Renal cortical epithelial cell (primary cell): Measurements from ENCODE around the gene FAM20A. TPM values are rescaled to one million over a fixed set of nuclear protein-coding genes. Genes with fewer than 3 reads are reported as not detected.

Source experiments
- DNase-seq: peaks from one replicate; pipeline ENCODE4 v3.0.0-alpha.2; 2011; ENCODE audit warnings: low read depth
- total RNA-seq: library from RNA; depleted of rRNA; stranded (reverse); fragments of >200 nt; gene quantifications from 2 replicates; pipeline ENCODE4 v1.2.3, GENCODE V29; 2014

The FAM20A gene
- total RNA-seq, 1 donor from 2014 or later, result 12.9 TPM

DNA sequence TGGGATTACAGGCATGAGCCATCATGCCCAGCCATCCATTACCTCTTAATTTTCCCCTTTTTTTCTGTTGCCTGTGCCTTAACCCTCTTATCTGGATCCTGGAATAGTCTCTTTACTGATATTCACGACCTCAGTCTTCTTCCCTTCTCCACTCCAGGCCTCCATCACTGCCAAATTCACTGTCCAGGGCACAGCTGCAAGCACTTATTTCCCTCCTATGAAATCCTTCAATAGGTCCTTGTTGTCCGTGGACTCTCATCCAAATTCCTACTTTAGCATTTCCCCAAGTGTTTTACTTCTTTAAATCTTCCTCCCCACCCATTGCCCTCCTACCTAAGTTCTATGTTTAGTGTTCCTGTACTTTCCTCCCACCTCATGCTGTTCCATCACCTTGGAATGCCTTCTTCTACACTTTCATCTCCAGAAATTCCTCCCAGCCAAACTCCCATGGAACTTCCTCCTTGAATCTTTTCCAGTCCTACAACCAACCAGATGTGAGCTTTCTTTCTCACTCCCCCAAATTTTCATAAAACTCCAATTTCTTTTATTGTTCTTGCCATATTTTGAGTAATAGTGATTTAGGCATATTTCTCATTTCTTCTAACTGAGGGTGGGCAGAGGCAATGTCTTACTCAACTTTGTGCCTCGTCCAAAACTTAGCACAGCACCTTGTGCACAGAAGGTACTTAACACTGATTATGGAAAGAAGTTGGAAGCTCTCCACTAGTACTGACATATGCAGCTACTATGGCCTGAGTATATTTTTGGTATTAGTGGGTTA, 35.3 kb downstream of the FAM20A start:
- no peak for DNase-seq

DNA sequence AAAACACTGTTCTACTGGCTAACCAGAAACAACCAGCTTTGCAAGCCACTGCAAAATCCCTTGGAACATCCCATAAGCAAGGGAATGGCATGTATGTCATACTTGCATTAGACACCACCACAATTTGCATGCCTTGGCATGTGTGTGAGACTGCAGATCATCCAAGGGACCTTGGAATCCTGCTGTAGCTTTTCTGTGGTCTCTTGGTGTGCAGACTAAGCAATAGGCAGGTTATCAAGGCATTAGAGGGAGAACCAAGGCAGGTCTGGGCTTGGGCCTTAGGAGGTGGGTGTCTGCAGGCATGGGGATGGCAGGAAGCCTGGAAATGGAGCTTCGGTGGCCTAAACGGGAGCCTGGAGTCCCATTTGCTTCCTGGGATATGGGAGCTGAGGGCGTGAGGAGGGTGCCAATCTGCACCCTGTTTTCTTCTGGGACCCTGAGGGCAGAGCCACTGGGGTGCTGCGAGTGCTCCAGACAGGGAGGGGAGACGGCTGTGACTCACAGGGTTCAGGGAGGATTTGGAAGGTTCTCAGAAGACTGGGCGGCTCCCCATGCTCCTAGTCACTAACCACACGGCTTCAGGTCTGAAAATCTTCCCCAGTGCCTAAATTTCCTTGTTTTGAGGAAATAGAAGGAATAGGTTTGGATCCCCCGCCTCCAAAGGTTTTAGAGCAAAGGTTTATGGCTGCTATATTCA, 36.6 kb downstream of the FAM20A start:
- no peak for DNase-seq

GRCh38 chr17:68562736-68563135, 38.4 kb downstream of the FAM20A start:
- no peak for DNase-seq

DNA sequence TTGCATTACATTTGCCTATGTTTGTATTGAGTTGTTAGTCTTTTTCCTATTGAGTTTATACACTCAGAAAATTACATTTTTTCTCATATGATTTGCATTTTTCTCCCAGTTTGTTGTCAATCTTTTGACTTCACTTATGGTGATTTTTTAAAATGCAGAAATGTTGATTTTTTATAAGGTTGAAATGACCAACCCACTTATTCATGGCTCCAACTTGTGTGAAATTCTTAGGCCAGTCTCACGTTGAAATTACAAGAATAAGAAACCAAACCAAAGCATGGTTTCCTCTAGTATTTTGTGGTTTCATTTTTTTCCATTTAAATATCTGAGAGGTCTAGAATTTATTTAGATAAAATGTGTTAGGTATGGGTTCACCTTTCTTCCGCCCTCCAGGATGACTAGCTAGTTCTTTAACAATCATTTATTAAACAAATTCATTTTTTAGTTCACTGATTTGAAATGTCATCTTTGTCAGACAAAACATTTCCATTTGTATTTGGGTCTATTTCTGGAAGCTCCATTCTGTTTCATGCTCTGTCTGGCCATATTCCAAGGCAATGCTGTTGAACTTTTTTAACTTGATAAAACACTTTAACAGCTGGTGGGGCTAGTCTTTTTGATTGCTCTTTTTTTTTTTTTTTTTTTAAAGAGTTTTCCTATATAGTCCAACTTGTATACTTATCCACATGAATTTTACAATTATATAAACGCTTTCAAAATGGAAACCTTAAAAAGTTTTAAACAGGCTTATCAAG, 40.0 kb downstream of the FAM20A start:
- DNase-seq, result no peak

- DNase-seq, result no peak
Observed at GRCh38 chr17:68559316-68559715, 41.9 kb downstream of the FAM20A start.

- no peak for DNase-seq
Observed at GRCh38 chr17:68556551-68556950, 44.6 kb downstream of the FAM20A start.

GRCh38 chr17:68544111-68544915, 56.9 kb downstream of the FAM20A start:
- DNase-seq, result no peak

DNA sequence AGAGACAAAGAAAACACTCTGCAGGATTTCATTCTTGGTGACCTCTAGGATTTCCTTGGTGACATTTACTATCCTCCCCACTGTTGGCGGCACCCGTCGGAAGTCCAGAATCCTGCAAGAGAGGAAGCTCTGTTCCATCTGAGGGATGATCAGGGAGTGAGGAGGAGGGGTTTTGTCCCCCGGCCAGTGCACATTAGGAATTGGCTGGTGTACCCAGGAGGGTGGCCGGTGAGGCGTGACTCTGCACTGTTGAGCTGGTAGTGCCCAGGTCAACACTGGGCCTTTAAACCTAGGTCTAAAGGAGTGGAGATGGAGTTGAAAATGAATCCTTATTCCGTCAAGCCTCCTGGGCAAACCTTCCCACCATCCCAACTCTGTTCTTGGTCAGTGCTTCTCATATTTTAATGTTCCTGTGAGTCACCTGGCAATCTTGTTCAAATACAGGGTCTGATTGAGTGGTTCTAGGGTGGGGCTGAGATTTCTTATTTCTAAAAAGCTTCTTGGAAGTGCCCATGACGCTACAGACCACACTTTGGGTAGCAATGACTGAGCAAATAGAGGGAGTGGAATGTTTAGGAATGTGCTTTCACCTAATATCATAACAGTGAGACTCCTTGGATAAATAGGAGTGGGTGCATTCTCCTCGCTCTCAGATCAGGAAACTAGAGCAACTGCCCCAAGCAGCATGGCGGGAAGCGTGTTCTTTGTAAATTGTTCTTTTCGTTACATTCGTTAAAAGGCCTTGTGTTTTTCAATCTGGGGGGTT, 58.3 kb downstream of the FAM20A start:
- peak; percentile 52 for DNase-seq

DNA sequence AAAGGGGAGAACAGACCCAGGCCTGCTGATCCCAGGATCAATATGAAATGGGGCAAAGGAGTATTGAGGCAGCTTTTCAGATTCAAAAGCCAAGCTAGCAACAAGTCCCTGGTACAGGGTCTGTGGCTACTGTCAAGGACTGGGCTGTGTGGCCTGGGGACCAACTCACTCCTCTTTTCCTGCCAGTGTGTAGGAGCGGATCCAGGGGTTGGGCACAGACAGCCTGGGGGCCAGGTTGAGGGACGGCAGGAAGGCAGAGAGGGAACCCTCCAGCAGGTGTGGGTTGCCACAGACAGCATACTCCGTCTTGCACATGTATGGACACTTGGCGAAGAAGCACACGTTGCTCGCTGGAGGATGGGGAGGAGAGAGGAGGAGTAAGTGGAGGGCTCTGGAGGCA, 59.4 kb downstream of the FAM20A start:
- DNase-seq, result no peak

- DNase-seq, result no peak
Observed at GRCh38 chr17:68540981-68541380, 60.2 kb downstream of the FAM20A start.

DNA sequence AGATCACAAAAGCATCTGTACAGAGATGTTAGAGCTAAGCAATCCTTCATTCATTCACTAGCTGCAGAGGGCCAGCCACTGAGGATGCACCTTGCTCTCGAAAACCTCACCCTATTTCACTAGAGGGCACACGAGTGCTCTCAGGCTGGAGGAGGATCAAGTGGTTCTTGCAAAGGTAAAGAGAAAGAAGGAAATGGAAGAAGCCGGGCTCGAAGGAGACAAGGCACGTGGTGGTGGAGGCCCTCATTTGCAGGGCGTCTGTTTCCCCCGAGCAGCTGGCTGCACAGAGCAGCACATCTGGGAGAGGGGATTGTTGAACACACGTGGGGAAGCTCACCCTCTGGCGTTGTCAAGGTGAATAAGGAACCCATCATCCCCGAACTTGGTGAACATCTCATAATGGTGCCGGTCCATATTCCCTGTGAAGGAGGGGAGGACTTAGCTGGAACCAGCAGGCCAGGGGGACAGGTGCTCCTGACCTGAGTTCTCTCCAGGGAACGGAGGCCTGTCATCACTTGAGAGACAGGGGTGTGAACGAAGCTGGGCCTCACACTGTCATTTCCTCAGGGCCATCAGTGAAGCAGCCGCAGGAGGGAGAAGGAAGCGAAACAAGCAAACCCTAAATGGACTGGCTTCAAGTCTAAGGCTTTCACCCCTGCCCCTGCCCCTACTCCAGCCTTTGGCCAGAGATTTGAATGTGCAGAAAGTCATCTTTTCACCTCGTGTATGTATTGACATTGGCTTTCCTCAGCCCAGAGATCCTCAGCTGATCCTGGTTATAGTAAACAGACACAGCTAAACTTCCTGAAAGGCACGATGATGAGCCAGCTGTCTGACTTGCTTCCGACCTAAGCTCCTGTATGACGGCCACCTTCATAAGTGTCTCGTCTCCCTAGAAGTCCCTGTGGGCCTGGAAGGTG, 61.4 kb downstream of the FAM20A start:
- DNase-seq, result peak; percentile 38

GRCh38 chr17:68535922-68536321, 65.2 kb downstream of the FAM20A start:
- no peak for DNase-seq

GRCh38 chr17:68534695-68535088, 66.5 kb downstream of the FAM20A start:
- DNase-seq, result no peak

- DNase-seq, result peak; percentile 56
Observed at GRCh38 chr17:68533887-68534694, 67.1 kb downstream of the FAM20A start.

DNA sequence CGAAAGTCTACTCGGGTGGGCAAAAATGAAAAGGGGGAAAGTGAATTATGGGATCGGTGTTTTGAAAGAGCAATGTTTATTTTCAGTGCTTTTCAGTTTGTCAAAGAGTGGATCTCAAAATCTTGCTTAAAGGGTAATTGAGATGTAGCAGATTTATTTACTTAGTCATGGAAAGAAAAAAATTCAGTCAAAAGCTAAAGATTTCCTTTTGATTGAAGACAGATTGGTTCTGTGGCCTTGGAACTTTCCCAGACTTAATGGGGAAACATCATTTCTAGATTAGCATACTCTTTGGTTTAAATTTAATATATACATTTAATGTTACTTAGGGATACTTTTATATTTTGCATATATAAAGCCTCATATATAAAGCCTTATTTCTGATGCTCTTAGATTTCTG, 68.3 kb downstream of the FAM20A start:
- no peak for DNase-seq

DNA sequence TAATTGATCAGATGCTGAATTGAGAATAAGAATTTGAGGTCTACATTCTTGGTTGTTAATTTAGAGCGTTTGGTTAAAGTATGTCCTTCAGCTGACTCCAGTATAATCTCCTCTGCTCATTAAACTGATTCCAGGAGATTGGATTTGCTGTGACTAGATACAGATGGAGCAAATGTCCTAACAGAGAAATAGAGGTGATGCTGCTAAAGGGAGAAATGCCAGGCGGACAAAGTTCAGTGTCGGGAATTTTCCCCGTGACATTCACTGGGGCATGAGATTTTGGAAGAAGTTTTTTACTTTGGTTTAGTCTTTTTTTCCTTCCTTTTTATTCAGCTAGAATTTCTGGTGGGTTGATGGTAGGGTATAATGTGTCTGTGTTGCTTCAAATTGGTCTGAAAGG, 69.9 kb downstream of the FAM20A start:
- no peak for DNase-seq

GRCh38 chr17:68527314-68527713, 73.9 kb downstream of the FAM20A start:
- DNase-seq, result no peak

DNA sequence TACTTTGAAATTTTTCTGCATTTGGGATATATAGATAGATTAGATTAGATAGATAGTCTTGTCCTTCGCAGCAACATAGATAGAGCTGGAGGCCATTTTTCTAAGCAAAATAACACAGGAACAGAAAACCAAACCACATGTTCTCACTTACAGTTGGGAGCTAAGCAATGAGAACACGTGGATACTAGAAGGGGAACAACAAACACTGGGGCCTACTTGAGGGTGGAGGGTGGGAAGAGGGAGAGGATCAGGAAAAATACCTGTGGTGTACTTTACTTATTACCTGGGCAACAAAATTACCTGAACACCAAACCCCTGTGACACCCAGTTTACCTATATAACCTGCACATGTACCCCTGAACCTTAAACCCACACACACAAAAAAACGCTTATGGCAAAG, 74.6 kb downstream of the FAM20A start:
- DNase-seq, result no peak

DNA sequence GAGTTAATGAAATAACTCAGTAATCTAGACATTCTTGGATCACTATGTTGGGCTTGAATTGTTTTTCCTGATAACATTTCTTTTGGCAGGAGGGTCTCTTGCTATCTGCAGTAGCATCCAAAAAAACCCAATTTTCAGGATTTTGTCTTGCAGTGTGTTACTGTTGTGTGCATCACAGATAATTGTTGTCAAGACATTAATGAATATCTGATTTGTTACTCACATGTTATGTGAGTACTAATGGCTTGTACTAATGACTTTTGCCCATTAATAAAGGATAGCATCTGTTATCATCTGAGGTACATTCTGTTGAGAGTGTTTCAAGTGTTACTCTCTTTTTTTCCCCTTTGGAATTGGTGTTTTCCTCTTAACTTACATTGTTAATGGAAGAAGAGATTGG, 78.9 kb downstream of the FAM20A start:
- no peak for DNase-seq
